Measurements from ENCODE around the gene TRIO. TPM values are rescaled to one million over a fixed set of nuclear protein-coding genes. Genes with fewer than 3 reads are reported as not detected.

TRIO gene
- total RNA-seq, 1 experiment from 2014 or later = 150 TPM

DNA sequence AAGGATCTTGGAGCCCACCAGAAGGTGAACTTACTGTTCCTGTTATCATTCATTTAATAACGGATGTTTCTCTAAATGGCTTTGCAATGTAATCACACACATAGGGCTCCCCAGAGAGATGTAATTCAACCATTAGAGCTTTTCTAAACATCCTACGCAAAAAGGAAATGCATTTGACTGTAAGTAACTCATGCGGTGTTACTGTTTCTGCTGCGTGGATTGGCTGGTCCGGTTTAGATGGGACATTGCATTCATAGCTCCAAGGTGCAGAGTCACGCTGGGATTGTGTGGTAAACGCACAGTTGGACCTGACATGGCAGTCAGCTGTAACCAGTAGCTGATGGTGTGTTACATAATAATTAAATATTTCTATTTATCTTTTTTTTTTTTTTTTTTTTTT is 252.9 kb downstream of the TRIO start:
- in situ Hi-C loops (cut with HindIII; ENCODE audit: low pct_unique_long_range_greater_than_20kb, low sequenced_read_pairs) = no loop called here
- DNase-seq (ENCODE audit: low read depth, low spot score) = no peak

GRCh38 chr5:14396737-14397136 is 253.6 kb downstream of the TRIO start:
- DNase-seq (ENCODE audit: low read depth, low spot score) = no peak
- in situ Hi-C loops (cut with HindIII; ENCODE audit: low pct_unique_long_range_greater_than_20kb, low sequenced_read_pairs) = no loop called here

DNA sequence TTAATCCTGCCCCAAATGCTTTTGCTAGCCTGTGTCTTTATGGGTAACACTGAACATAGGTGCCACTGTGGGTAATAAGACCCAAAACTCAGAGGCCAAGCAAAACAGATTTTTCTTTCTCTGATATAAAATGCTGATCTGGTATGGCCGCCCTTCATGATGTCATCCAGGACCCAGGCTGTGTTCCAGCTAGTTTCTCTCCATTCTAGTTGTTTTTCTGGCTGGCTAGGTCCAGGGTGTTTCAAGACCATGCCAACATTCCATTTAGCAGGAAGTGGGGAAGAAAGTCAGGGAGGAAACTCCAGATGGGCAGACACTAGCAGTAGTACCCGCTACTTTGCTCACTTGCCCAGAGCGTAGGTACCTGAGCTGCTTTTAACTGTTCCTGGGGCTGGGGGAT is 254.6 kb downstream of the TRIO start:
- no peak for DNase-seq (ENCODE audit: low read depth, low spot score)
- in situ Hi-C loops (cut with HindIII; ENCODE audit: low pct_unique_long_range_greater_than_20kb, low sequenced_read_pairs) = no loop called here

- DNase-seq (ENCODE audit: low read depth, low spot score) = peak; percentile 82
- in situ Hi-C loops (cut with HindIII; ENCODE audit: low pct_unique_long_range_greater_than_20kb, low sequenced_read_pairs) = no loop called here
These were observed 256.0 kb downstream of the TRIO start for GRCh38 chr5:14399054-14399692.

GRCh38 chr5:14400085-14400484 is 256.9 kb downstream of the TRIO start:
- peak; percentile 36 for DNase-seq (ENCODE audit: low read depth, low spot score)
- in situ Hi-C loops (cut with HindIII; ENCODE audit: low pct_unique_long_range_greater_than_20kb, low sequenced_read_pairs) = no loop called here

DNA sequence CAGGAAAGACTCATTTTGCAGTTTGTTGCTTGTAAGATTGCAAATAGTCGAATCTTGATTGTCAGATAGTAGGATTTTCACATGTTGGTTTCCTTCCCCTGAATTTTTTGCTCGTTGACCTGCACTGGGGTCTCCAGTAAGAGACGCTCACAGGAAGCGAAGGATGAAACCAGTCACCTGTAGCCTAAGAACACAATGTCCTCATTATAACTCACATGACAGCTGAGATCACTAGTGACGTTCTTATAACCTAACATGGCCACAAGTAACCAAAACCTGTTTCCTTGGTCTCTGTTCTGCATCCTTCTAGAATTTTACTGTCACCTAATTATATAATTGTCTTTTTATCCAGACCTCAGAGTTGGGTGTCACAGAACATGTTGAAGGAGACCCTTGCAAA is 257.5 kb downstream of the TRIO start:
- in situ Hi-C loops (cut with HindIII; ENCODE audit: low pct_unique_long_range_greater_than_20kb, low sequenced_read_pairs) = no loop called here
- DNase-seq (ENCODE audit: low read depth, low spot score) = peak; percentile 37

DNA sequence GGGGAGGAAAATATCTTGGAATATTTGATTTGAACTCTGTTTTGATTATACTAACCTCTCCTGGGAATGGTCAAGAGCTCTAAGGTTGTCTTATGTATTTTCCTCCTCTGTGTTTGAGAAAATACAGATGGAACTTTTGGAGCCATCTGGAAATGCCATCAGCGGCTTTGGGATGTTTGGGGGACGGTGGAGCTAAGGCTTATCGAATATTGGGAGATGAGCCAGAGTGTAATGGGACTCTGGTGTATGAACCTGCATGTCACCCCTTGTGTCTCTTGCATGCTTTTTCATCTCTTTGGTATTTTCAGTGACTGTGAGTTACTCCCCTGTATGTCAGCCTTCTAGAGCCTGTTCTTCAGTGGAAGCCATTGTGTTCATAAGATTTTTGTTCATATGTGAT is 258.5 kb downstream of the TRIO start:
- DNase-seq (ENCODE audit: low read depth, low spot score) = no peak

GRCh38 chr5:14402424-14402823 is 259.3 kb downstream of the TRIO start:
- DNase-seq (ENCODE audit: low read depth, low spot score) = no peak
- in situ Hi-C loops (cut with HindIII; ENCODE audit: low pct_unique_long_range_greater_than_20kb, low sequenced_read_pairs) = no loop called here

More for the DNA sequence above, 258.5 kb downstream of the TRIO start:
- in situ Hi-C loops (cut with HindIII; ENCODE audit: low pct_unique_long_range_greater_than_20kb, low sequenced_read_pairs) = no loop called here

DNA sequence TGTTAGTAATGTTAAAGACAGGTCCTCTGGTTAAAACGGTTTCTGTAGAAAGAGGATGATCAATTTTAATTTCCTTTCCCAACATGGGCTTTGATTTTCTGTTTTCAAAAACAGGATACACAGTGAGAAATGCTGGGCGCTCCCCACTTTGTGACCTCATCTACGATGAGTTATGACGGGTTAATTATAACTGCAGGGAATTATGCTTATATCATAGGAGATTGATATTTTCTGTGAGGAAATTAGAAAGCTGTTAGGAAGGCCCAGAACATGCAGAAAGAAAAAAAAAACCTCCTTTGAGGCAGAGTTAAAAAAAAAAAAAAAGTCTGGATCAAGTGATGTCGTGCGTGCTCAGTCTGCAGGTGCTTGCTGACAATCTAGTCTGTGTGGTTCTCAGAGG is 261.6 kb downstream of the TRIO start:
- in situ Hi-C loops (cut with HindIII; ENCODE audit: low pct_unique_long_range_greater_than_20kb, low sequenced_read_pairs) = no loop called here
- DNase-seq (ENCODE audit: low read depth, low spot score) = no peak

- in situ Hi-C loops (cut with HindIII; ENCODE audit: low pct_unique_long_range_greater_than_20kb, low sequenced_read_pairs) = no loop called here
- DNase-seq (ENCODE audit: low read depth, low spot score) = peak; percentile 59
These were observed 262.1 kb downstream of the TRIO start for GRCh38 chr5:14405267-14405666.

DNA sequence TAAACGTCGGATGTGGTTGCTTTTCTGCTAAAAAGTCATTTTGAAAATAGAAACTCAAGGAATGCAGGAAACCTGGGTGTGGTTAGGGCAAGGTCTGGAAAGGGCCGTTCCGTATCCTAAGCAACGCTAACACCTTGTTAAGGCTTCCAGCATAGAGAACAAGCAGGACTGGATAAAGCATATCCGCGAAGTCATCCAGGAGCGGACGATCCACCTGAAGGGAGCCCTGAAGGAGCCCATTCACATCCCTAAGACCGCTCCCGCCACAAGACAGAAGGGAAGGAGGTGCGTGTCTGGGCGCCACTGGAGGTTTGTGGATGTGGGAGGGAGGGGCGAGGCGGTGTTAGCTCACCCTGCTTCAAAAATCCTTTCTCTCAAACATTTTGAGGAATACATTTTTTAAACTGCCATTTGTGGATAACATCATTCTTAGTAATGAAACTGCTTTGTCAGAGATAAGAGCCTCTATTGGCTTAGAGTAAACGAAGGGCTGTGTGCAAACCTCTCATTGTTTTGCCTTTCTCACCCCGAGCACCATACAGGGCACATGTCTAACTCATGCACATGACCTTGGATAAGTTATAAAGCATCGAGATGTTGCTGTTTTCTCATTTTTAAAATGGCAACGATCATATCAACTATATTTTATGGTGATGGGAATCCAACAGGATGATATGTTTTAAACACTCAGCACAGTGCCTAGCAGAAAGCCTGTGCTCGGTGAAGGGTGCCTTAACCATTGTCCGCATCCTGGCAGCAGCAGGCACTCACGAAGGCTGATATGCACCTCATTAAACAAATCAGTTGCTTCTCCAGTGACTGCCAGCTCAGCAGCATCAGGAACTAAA is 262.8 kb downstream of the TRIO start:
- no peak for DNase-seq (ENCODE audit: low read depth, low spot score)
- in situ Hi-C loops (cut with HindIII; ENCODE audit: low pct_unique_long_range_greater_than_20kb, low sequenced_read_pairs) = no loop called here

DNA sequence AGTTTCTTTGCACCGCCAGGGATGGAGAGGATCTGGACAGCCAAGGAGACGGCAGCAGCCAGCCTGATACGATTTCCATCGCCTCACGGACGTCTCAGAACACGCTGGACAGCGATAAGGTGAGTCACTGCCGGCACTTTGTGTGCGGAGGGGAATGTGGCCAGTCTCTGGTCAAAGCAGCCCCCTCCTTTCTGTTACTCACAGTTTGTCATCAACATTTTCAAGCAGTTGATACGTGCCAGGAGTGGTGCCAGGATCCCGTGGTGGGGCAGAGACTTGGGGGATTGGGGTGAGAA is 263.4 kb downstream of the TRIO start:
- no peak for DNase-seq (ENCODE audit: low read depth, low spot score)
- in situ Hi-C loops (cut with HindIII; ENCODE audit: low pct_unique_long_range_greater_than_20kb, low sequenced_read_pairs) = no loop called here

- in situ Hi-C loops (cut with HindIII; ENCODE audit: low pct_unique_long_range_greater_than_20kb, low sequenced_read_pairs) = no loop called here
- no peak for DNase-seq (ENCODE audit: low read depth, low spot score)
These were observed 263.9 kb downstream of the TRIO start for GRCh38 chr5:14407051-14407450.

GRCh38 chr5:14407746-14408175 is 264.6 kb downstream of the TRIO start:
- no peak for DNase-seq (ENCODE audit: low read depth, low spot score)
- in situ Hi-C loops (cut with HindIII; ENCODE audit: low pct_unique_long_range_greater_than_20kb, low sequenced_read_pairs) = no loop called here

GRCh38 chr5:14408969-14409586 is 265.9 kb downstream of the TRIO start:
- DNase-seq (ENCODE audit: low read depth, low spot score) = no peak
- in situ Hi-C loops (cut with HindIII; ENCODE audit: low pct_unique_long_range_greater_than_20kb, low sequenced_read_pairs) = no loop called here

DNA sequence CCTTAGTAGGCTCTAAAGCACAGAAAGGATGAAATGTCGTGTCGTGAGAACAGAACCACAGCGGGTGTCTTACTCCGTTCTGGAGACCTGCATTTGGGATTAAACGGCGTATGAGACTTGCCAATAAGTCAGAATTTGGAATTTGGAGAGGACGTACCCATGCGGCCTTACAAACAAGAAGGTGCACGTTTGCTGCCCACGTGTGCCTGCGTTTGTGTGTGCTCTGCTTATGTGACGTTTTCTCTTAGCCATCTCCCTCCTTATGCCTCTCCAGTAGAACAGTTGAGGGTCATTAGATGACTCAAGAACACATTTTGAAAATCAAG is 266.9 kb downstream of the TRIO start:
- no peak for DNase-seq (ENCODE audit: low read depth, low spot score)
- in situ Hi-C loops (cut with HindIII; ENCODE audit: low pct_unique_long_range_greater_than_20kb, low sequenced_read_pairs) = no loop called here

- in situ Hi-C loops (cut with HindIII; ENCODE audit: low pct_unique_long_range_greater_than_20kb, low sequenced_read_pairs) = no loop called here
- no peak for DNase-seq (ENCODE audit: low read depth, low spot score)
These were observed 267.5 kb downstream of the TRIO start for GRCh38 chr5:14410394-14411201.

- in situ Hi-C loops (cut with HindIII; ENCODE audit: low pct_unique_long_range_greater_than_20kb, low sequenced_read_pairs) = no loop called here
- DNase-seq (ENCODE audit: low read depth, low spot score) = no peak
These were observed 268.1 kb downstream of the TRIO start for GRCh38 chr5:14411216-14411615.
